ENCODE results near the gene OR4E1.

The OR4E1 gene

DNA sequence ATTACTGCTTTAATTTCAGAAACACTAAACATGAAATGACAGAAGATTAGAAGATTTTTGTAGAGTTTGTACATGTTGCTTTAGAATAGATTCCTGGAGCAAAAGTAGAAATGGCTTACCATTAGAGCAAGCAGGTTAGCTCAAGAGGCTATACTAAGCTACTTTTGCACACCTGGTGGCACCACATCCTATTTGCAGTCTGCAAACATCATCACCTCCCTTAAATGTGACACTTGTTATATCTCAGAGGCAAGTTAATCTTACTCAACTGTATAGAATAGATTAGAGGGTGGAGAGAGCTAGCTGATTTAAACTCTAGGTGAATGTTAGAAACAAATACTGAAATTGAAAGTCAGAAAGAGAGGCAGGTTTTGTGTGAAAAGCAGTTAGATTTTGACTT is 30.7 kb upstream of the OR4E1 start:
- H3K27ac ChIP-seq (replicated peaks) = no peak overlapping the region
- H3K4me3 ChIP-seq (replicated peaks; ENCODE audit: insufficient read depth, low read length) = no peak overlapping the region
- TF ChIP-seq, protein P1, sequence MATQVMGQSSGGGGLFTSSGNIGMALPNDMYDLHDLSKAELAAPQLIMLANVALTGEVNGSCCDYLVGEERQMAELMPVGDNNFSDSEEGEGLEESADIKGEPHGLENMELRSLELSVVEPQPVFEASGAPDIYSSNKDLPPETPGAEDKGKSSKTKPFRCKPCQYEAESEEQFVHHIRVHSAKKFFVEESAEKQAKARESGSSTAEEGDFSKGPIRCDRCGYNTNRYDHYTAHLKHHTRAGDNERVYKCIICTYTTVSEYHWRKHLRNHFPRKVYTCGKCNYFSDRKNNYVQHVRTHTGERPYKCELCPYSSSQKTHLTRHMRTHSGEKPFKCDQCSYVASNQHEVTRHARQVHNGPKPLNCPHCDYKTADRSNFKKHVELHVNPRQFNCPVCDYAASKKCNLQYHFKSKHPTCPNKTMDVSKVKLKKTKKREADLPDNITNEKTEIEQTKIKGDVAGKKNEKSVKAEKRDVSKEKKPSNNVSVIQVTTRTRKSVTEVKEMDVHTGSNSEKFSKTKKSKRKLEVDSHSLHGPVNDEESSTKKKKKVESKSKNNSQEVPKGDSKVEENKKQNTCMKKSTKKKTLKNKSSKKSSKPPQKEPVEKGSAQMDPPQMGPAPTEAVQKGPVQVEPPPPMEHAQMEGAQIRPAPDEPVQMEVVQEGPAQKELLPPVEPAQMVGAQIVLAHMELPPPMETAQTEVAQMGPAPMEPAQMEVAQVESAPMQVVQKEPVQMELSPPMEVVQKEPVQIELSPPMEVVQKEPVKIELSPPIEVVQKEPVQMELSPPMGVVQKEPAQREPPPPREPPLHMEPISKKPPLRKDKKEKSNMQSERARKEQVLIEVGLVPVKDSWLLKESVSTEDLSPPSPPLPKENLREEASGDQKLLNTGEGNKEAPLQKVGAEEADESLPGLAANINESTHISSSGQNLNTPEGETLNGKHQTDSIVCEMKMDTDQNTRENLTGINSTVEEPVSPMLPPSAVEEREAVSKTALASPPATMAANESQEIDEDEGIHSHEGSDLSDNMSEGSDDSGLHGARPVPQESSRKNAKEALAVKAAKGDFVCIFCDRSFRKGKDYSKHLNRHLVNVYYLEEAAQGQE (IDR thresholded peaks at IDR 0.05; ENCODE audit: insufficient replicate concordance, low read depth) = no peak
- no peak for TF ChIP-seq SPI1 (IDR thresholded peaks at IDR 0.05; ENCODE audit: borderline replicate concordance, low read depth)
- no peak for TF ChIP-seq GABPA (IDR thresholded peaks at IDR 0.05; ENCODE audit: low read depth)
- DNase-seq (ENCODE audit: low read depth in 1 of 2, low spot score in 1 of 2) = no peak
- H3K27me3 ChIP-seq (ENCODE audit: insufficient read depth, poor library complexity, severe bottlenecking) = peaks cover 3% of the 10 kb centered on the region

DNA sequence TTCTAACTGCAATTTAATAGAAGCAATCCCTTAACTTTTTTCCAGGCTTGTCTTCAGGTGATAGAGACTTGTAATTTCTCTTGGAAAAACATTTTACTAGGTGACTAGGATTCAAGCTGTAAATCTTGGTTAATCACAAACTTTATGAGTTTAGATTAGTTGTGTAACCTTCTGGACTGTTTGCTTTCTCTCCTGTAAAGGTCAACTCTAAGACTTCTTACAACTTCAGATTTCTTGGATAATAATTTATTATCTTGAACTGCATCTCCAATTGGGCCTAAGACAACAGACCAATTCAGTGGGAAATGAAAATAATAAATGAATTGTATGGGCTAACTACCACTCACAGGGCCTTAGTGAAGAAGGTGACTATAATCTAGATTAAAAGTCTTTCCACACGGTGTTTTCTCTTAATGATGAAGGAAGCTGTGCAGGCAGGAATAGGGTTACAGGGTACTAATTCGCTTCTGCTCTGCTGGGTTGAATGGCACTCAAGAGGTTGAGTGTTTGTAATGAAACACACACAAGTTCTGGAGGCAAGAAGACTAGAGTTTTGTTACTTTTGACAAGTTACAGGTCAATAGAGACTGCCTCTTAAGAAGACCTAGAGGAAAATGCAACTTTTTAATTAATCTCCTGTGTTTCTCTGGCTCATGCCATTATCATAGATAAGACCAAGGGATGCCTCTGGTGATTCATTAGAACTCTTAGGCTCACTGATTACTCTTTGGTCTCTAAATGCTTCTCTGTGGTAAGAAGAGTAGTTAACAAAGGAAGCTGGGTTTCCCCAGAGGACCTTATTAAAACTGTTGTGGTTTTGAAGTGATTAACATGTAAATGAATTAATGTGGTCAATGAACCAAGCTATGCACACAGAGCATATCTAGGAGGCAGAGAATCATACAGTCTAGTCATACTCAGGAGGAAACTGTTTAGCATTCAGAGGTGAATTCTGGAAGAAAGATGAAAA is 30.0 kb upstream of the OR4E1 start:
- TF ChIP-seq, protein P2, sequence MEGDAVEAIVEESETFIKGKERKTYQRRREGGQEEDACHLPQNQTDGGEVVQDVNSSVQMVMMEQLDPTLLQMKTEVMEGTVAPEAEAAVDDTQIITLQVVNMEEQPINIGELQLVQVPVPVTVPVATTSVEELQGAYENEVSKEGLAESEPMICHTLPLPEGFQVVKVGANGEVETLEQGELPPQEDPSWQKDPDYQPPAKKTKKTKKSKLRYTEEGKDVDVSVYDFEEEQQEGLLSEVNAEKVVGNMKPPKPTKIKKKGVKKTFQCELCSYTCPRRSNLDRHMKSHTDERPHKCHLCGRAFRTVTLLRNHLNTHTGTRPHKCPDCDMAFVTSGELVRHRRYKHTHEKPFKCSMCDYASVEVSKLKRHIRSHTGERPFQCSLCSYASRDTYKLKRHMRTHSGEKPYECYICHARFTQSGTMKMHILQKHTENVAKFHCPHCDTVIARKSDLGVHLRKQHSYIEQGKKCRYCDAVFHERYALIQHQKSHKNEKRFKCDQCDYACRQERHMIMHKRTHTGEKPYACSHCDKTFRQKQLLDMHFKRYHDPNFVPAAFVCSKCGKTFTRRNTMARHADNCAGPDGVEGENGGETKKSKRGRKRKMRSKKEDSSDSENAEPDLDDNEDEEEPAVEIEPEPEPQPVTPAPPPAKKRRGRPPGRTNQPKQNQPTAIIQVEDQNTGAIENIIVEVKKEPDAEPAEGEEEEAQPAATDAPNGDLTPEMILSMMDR (IDR thresholded peaks at IDR 0.05; ENCODE audit: insufficient read depth, low read length) = no peak
- TF ChIP-seq POLR2AphosphoS5 (IDR thresholded peaks at IDR 0.05; ENCODE audit: low read depth) = no peak
- no peak for TF ChIP-seq SPI1 (IDR thresholded peaks at IDR 0.05; ENCODE audit: borderline replicate concordance, low read depth)
- no peak for TF ChIP-seq GABPA (IDR thresholded peaks at IDR 0.05; ENCODE audit: low read depth)
- TF ChIP-seq, protein P1 (IDR thresholded peaks at IDR 0.05; ENCODE audit: insufficient replicate concordance, low read depth) = no peak
- peaks cover 3% of the 10 kb centered on the region for H3K27me3 ChIP-seq (ENCODE audit: insufficient read depth, poor library complexity, severe bottlenecking)
- DNase-seq (ENCODE audit: low read depth in 1 of 2, low spot score in 1 of 2) = no peak
- H3K27ac ChIP-seq (replicated peaks) = no peak overlapping the region
- H3K4me3 ChIP-seq (replicated peaks; ENCODE audit: insufficient read depth, low read length) = no peak overlapping the region

DNA sequence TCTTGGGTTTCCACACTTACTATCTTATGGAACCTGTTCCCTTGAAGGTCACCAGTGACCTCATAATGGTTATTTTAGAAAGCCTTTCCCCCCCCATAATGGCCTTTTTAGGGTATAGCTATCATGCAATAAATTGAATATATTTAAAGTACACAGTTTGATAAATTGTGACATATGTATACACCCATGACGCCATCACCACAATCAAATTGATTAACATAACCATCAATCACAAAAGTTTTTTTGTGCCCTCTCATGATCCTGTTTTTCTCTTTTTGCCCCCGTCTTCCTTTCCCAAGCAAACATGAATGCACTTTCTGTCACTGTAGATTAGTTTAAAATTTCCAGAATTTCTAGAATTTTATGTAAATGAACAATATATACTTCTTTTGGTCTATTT is 28.7 kb upstream of the OR4E1 start:
- TF ChIP-seq, protein P2 (IDR thresholded peaks at IDR 0.05; ENCODE audit: insufficient read depth, low read length) = no peak
- TF ChIP-seq, protein P1 (IDR thresholded peaks at IDR 0.05; ENCODE audit: insufficient replicate concordance, low read depth) = no peak
- TF ChIP-seq SPI1 (IDR thresholded peaks at IDR 0.05; ENCODE audit: borderline replicate concordance, low read depth) = no peak
- no peak for TF ChIP-seq GABPA (IDR thresholded peaks at IDR 0.05; ENCODE audit: low read depth)
- TF ChIP-seq POLR2AphosphoS5 (IDR thresholded peaks at IDR 0.05; ENCODE audit: low read depth) = no peak
- no peak for DNase-seq (ENCODE audit: low read depth in 1 of 2, low spot score in 1 of 2)
- no peak overlapping the region for H3K27ac ChIP-seq (replicated peaks)
- H3K4me3 ChIP-seq (replicated peaks; ENCODE audit: insufficient read depth, low read length) = no peak overlapping the region
- peaks cover 3% of the 10 kb centered on the region for H3K27me3 ChIP-seq (ENCODE audit: insufficient read depth, poor library complexity, severe bottlenecking)

All from HL-60 (cell line).